C4-2B (cell line): ENCODE data around the gene BPI.
"Not testable (repeated sequence)": the region's sequence is repeated elsewhere in the genome, so short reads cannot be mapped to it uniquely, and the experiment has no call there.

Experiments
- H3K27ac ChIP-seq: fragments of 450-650 bp; 2 replicates; pipeline ENCODE4 v1.5.1; 2017
- ZFX ChIP-seq: fragments of 450-650 bp; IDR thresholded peaks from 2 replicates; pipeline ENCODE4 v1.6.1; 2017
- TF ChIP-seq, protein P1 (sequence below): fragments of 450-650 bp; conservative IDR thresholded peaks from 2 replicates; pipeline ENCODE4 v1.5.1; 2017; ENCODE audit warnings: mild to moderate bottlenecking

BPI gene

DNA sequence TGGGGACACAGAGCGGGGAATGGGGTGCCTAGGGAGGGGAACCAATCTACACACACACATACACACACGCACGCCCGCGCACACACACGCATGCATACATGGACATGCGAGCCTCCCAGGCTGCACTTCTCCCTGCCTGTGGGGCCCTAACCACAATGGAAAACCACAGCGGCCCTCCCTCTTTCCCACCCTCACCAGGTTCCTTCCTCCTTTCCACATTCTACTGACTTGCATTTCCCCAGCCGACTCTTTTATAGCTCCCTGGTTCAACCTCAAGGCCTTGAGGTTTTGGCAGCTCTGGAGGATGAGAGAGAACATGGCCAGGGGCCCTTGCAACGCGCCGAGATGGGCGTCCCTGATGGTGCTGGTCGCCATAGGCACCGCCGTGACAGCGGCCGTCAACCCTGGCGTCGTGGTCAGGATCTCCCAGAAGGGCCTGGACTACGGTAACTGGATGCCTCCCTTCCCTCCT lies at the start of gene BPI:
BPI (plus strand) TSS at position 249 of the 472 bp plus-strand sequence; CDS start at position 317, 68 bp downstream.
- TF ChIP-seq, protein P1, sequence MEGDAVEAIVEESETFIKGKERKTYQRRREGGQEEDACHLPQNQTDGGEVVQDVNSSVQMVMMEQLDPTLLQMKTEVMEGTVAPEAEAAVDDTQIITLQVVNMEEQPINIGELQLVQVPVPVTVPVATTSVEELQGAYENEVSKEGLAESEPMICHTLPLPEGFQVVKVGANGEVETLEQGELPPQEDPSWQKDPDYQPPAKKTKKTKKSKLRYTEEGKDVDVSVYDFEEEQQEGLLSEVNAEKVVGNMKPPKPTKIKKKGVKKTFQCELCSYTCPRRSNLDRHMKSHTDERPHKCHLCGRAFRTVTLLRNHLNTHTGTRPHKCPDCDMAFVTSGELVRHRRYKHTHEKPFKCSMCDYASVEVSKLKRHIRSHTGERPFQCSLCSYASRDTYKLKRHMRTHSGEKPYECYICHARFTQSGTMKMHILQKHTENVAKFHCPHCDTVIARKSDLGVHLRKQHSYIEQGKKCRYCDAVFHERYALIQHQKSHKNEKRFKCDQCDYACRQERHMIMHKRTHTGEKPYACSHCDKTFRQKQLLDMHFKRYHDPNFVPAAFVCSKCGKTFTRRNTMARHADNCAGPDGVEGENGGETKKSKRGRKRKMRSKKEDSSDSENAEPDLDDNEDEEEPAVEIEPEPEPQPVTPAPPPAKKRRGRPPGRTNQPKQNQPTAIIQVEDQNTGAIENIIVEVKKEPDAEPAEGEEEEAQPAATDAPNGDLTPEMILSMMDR: no peak
- TF ChIP-seq ZFX: no peak
- no peak within 1 kb of the TSS for H3K27ac ChIP-seq

DNA sequence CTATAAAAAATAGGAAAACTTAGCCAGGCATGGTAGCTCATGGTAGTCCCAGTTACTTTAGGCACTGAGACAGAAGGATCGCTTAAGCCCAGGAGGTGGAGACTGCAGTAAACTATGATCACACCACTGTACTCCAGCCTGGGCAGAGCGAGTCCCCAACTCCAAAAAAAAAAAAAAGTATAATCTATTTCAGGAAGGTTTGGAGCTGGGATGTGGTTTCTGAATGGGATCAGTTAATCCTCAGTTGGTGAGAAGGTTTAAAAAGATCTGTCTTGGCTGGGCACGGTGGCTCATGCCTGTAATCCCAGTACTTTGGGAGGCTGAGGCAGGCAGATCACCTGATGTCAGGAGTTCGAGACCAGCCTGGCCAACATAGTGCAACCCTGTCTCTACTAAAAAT lies 49.3 kb upstream of the BPI start:
- not testable (repeated sequence) for H3K27ac ChIP-seq

DNA sequence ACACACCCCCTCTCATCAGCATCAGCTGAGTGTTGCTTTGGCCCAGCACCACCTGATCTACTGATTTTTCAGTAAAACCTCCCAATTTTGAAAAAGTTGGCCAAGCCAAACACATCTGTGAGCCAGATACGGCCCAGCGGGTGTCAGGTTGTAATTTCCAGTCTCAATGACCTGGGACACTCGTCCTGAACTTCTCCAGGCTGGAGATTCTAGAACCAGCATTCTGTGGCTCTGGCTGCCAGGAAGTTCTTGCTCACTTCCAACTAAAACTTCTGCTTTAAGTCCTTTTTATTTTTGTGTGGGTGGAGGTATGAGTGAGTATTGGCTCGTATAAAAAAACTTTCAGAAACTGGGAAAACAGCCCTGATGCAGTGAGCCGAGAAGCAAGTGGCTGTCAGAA lies 48.6 kb upstream of the BPI start:
- no peak overlapping the region for H3K27ac ChIP-seq
- no peak for TF ChIP-seq ZFX
- TF ChIP-seq, protein P1: no peak

DNA sequence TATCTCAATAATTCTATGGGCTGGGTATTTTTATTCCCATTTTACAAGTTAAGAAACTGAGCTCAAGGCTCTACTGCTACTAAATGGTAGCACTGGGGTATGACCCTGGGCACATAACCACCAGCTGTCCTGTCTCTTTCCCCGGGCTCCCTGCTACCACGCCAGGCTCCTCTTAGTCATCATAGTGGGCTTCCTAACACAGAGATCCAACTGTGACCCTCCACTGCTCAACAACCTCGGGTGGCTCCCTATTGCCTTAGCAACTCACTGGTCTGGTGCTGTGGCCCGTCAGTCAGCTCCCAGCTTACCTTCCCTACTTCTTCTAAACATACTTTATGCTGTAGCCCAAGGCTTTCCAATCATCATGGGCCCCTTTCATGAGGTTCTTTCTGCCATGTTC lies 47.9 kb upstream of the BPI start:
- no peak overlapping the region for H3K27ac ChIP-seq
- TF ChIP-seq, protein P1: no peak
- no peak for TF ChIP-seq ZFX

DNA sequence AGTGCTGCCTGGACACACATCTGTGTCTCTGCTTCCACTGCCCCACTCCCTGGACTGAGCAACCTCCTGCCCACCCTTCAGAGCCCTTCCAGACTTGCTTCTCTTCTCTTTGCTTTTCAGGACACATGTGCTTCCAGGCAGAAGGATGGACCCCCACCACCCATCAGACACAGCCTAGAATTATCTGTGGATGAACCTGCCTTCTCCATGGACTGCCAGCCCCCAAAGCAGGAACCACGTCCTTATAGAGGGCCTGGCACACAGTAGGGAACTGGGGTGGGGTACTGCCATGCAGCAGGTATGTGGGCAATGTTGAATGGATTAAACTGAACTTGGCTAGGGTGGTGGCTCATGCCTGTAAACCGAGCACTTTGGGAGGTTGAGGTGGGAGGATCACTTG lies 47.0 kb upstream of the BPI start:
- TF ChIP-seq, protein P1: no peak
- no peak for TF ChIP-seq ZFX
- H3K27ac ChIP-seq: no peak overlapping the region

DNA sequence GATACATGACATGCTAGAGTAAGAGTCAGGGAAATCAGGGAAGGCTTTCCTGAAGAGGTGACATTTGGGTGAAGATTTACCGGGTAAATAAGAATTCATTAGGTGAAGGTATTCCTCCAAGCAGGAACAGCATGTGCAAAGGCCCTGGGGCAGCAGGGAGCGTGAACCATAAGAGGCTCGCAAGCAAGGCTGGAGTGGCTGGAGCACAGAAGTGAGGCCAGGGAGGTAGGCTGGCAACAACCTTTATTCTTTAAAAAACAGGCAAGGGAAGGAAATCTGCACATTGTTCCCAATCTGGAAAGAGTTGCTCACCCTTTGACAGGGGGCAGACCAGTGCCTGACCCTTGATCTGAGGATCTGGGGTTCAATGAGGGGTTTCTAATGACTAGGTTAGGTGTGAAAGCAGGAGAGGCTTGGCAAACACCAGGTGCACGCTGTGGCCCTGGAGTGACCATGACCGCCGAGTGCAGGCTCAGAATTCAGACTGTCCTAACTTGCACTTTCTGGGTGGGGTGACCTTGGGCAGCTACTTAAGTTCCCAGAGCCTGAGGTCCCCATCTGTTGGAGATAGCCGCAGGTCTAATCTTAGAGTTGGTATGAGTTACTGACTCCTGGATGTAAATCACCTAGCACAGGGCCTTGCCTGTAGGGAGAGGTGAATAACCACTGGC lies 45.3 kb upstream of the BPI start:
- H3K27ac ChIP-seq: no peak overlapping the region
- TF ChIP-seq, protein P1: no peak
- TF ChIP-seq ZFX: no peak

DNA sequence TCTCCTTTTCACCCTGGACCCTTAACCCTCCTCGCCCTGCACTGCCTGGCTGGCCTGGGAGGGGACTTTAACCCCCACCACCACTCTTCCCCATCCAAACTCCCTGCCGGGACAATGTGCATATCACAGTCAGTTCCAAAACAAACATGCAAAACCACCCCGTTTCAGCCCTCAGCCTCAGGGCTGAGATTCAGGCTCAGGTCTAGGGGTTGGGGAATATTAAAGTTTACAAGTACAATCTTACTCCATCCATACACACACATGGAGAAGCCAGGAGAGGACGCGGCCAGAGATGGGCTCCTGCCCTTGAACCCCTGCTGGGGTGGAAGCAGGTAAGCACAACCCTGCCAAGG lies 44.0 kb upstream of the BPI start:
- no peak overlapping the region for H3K27ac ChIP-seq
- TF ChIP-seq, protein P1: no peak
- TF ChIP-seq ZFX: no peak
